GM12873 (cell line): ENCODE measurements around the gene TMEM47.

Source experiments
- TF ChIP-seq, protein P1 (sequence below): IDR thresholded peaks from 2 replicates; pipeline ENCODE4 v1.5.1; 2012; ENCODE audit warnings: low read depth, mild to moderate bottlenecking, moderate library complexity, low read length, control low read depth; ENCODE audit not compliant: insufficient read depth; ENCODE audit errors: missing control alignments

Gene TMEM47

DNA sequence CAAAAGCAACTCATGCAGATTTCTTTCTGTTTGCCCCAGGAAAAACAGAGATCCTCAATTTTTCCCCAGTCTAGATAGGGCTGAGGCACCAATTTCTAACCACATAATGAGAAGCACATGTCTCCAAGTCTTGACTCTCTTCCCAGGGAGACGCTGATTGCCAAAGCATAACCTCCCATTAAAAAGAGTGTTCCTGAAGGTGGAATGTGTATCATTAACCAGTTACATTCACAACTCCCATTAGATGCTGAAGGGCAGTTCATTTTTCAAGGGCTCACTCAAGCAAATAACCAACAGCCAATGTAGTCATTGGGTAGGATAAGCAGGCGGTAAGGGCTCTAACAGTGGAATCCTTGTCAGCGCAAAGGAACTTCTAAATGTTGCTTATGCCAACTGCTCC lies 27.5 kb downstream of the TMEM47 start:
- TF ChIP-seq, protein P1, sequence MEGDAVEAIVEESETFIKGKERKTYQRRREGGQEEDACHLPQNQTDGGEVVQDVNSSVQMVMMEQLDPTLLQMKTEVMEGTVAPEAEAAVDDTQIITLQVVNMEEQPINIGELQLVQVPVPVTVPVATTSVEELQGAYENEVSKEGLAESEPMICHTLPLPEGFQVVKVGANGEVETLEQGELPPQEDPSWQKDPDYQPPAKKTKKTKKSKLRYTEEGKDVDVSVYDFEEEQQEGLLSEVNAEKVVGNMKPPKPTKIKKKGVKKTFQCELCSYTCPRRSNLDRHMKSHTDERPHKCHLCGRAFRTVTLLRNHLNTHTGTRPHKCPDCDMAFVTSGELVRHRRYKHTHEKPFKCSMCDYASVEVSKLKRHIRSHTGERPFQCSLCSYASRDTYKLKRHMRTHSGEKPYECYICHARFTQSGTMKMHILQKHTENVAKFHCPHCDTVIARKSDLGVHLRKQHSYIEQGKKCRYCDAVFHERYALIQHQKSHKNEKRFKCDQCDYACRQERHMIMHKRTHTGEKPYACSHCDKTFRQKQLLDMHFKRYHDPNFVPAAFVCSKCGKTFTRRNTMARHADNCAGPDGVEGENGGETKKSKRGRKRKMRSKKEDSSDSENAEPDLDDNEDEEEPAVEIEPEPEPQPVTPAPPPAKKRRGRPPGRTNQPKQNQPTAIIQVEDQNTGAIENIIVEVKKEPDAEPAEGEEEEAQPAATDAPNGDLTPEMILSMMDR = no peak

DNA sequence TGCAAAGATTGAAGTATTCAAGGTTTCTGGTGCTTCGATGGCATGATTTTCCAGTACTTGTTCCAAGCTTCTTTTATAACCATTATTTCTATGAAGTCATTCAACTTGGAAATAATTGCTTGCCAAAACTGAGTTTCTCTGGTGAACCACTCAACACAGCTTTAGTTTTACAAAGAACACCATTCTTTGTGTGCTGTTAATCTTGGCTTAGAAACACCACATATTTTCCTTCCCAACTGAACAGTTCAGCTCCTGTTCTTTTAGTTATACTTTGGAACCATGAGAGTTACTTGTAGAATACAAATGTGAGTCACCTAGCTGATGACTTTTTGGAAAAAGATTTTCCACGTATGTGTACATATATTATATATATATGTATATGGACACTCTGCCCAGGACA lies 32.7 kb downstream of the TMEM47 start:
- TF ChIP-seq, protein P1 = no peak

DNA sequence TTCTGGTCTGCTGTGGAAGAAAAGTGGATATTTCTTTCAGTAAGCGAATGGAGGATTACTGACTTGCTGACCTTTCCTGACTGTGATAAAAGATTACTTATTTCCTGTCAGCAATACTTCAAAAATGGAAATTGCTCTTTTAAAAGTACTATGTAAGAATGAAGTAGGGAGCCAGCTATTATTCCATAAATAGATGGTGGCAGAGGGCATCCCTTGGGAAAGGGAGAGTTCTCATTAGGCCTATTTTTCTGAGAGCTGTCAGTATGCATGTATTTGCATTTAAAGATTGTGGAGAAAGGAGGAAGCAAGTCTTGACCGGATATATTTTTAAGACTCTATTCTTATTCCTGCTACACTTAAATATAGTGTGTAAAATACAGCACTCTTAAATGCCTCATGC lies 37.2 kb downstream of the TMEM47 start:
- TF ChIP-seq, protein P1 = no peak

DNA sequence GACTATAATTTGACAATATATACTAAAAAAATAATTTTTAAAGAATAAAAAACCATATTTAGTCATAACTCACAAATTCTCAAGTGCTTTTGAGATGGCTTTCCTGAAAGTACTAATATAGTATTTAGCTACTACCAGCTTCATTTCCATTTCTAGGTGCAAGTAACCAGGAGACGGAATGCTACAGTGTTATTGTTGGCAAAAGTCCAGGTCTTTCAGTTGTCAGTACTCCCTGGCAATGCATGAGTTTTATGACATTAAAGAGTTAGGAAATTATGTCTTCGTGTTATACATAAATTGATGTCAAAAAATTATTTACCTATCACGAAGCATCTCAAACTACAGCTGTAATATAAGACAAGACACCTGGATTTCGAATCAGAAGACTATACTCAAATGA lies 45.0 kb downstream of the TMEM47 start:
- TF ChIP-seq, protein P1 = no peak

DNA sequence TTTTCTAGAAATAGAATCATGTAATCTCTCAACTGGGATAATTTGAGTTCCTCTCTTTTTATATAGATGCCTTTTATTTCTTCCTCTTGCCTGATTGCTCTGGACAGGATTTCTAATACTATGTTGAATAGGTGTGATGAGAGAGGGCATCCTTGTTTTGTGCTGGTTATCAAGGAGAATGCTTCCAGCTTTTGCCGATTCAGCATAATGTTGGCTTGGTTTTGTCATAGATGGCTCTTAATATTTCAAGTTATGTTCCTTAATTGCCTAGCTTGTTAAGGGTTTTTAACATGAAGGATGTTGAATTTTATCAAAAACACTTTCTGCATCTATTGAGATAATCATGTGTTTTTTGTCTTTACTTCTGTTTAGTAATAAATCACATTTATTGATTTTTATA lies 58.7 kb downstream of the TMEM47 start:
- TF ChIP-seq, protein P1 = no peak

DNA sequence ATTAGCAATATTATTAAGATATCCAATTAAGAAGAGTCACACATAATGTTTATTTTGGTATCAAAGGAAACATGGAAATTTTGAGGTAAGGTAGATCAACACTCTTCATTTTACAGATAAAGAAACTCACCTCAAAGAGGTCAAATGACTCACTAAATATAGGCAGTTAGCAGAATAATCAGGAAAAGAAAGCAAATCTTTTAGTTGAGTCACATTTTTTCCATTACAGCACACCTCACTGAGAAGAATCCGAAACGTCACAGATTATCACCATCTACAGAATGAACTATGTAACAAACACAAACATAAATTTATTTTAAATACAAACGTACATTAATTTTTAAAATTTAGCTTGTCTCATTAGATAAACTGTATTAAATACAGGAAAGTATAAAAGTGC lies 70.1 kb downstream of the TMEM47 start:
- TF ChIP-seq, protein P1 = no peak

DNA sequence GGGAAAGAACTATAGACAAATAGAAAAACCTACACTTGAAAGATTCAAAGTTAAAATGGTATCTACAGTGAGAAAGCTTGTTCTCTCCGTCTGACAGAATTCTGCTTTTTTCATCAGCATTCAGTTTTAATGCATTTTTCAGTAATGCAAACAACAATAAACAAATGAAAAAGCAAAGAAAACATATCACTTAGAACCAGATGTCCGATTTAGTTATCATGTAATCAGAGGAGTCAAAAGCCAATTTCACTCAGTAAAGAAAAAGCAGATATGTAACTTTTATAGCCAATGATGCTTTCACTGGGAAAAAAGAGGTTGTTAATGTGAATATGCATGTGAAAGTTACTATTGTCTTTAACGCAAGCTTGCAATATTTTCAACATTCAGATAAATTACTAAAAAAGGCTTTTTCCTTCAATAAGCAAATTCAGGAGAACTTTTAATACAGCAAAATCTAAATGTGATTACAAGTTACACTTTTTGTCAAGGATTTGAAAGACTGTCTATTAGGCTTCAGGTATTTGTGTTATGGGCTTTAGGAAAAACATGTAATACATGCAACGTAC lies 70.7 kb downstream of the TMEM47 start:
- TF ChIP-seq, protein P1 = no peak

DNA sequence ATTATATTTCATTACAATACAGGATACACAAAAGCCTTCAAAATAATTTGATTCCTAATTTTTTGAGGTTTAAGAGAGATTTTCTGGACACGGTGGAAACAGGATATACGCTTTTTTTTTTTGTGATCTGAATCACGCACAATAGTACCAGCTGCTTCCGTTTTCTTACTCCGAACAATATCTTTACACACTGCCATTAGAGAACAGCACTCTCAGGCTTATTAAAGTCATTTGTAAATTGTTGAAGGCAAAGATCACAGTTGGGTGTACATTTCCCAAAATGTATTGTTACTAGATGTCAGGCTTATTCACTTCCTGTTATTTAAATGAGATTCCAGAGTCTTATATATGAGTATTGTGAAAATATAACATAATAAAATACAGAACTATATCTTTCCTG lies 71.5 kb downstream of the TMEM47 start:
- TF ChIP-seq, protein P1 = no peak
